Tibial nerve (tissue), 3 donors: ENCODE data around the gene B3GALT6.

Experiments
- CTCF ChIP-seq, 5 experiments: fragments of 200-600 bp in 3 of 5; fragments of 450-650 bp in 2 of 5; sonication (generic) in 3 of 5; IDR thresholded peaks; one replicate each; pipeline ENCODE4 v1.5.1; 2016 to 2019; ENCODE audit warnings: antibody characterized with exemption in 5 of 5, mild to moderate bottlenecking in 3 of 5, moderate library complexity in 2 of 5
- POLR2A ChIP-seq, 2 donors: fragments of 450-650 bp; IDR thresholded peaks; one replicate each; pipeline ENCODE4 v1.6.1; 2017; ENCODE audit warnings: antibody characterized with exemption in 2 of 2, mild to moderate bottlenecking in 2 of 2, moderate library complexity in 2 of 2

DNA sequence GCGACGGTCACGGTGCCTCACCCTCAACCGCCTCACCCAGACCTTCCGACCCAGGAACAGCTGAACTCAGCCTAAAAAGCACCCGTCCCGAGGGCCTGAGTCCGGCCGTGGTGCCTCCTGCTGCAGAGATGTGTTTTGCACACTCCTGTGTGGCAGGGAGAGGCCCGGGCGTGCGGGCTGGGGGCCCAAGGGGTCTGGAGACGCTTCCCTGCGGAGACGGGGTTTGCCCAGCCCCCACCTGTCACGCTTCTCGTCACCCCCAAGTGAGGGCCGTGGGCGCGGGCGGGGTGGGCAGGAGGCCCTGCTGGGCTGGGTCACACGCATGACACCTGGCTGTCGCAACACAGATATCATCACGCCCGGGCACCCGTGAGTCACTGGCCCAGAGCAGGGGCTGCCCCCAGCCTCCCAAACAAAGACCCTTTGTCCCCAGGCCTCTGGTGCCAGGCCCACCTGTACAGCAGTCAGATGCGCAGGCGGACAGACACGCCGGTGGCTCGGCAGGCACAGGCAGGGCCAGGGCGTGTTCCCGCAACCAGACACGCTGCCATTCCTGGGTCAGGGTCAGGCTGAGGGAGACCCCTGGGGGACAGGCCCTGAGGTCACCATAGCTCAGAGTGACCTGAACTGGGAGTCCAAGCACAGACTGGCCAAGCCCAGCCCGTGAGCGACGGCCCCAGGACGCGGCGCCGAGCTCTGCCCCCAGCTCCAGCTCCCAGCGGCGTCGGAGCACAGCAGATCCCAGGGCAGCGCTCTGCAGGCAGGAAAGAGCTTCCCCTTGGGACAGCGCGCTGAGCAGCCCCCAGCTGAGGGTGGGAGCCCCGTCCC is 6.1 kb downstream of the B3GALT6 start:
- no peak for TF ChIP-seq CTCF (IDR thresholded peaks at IDR 0.05)
- no peak for TF ChIP-seq POLR2A (IDR thresholded peaks at IDR 0.05)
